ENCODE results near the gene PRKN. TPM values are rescaled to one million over a fixed set of nuclear protein-coding genes. Genes with fewer than 3 reads are reported as not detected.

Gene PRKN
- total and polyA plus RNA-seq, 2 experiments from 2014 or later = 0.10 to 0.84 TPM

DNA sequence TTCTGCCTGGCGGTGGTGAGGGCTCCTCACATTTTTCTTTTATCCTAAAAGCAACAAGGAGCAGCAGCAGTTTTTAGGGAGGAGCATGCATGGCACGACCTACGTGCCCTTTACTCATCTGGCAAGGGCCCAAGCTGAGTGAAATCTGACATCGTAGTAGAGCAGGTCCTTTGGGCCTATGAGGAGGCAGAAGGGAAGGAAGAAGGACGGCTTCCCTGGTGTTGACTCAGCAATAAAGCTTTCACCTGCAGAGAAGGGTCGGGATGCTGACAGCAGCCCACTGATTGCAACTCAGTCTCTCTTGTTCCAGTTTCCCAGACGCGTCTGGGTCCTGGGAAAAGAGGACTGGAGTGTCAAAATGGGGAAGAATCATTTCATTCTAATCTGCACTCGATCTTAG lies 1044.6 kb downstream of the PRKN start:
- Histone ChIP-seq H4K20me1 (replicated peaks; ENCODE audit: insufficient read depth) (no peaks in the 10 kb centered on the region), H3K4me1 (ENCODE audit: insufficient read depth) (no peaks in the 10 kb centered on the region), H2AFZ (peak overlapping the region; percentile 74), H3K79me2 (replicated peaks; ENCODE audit: insufficient read depth) (no peaks in the 10 kb centered on the region), H3K4me2 (no peak overlapping the region), H3K27me3 (ENCODE audit: insufficient read depth) (no peaks in the 10 kb centered on the region), H3F3A (replicated peaks; ENCODE audit: low read depth) (no peaks in the 10 kb centered on the region), H3K27ac (ENCODE audit: low read depth) (no peak overlapping the region), H3K36me3 (ENCODE audit: insufficient read depth) (no peaks in the 10 kb centered on the region), H3K4me3 (no peak overlapping the region), H3K9me2 (ENCODE audit: insufficient read depth) (no peaks in the 10 kb centered on the region)
- Mint-ChIP-seq H3K9me3 (no peaks in the 10 kb centered on the region), H3K4me3 (no peak overlapping the region), H3K36me3 (ENCODE audit: low read depth) (no peaks in the 10 kb centered on the region), H3K4me1 (peaks cover 9% of the 10 kb centered on the region), H3K27me3 (ENCODE audit: insufficient read depth, low read depth, poor library complexity) (peaks cover 4% of the 10 kb centered on the region), H3K27ac (no peak overlapping the region)
- DNase-seq (ENCODE audit: low spot score) (no peak), ATAC-seq (peak; percentile 37)
- TF ChIP-seq, protein P1, sequence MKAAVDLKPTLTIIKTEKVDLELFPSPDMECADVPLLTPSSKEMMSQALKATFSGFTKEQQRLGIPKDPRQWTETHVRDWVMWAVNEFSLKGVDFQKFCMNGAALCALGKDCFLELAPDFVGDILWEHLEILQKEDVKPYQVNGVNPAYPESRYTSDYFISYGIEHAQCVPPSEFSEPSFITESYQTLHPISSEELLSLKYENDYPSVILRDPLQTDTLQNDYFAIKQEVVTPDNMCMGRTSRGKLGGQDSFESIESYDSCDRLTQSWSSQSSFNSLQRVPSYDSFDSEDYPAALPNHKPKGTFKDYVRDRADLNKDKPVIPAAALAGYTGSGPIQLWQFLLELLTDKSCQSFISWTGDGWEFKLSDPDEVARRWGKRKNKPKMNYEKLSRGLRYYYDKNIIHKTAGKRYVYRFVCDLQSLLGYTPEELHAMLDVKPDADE (IDR thresholded peaks at IDR 0.05) = no peak

DNA sequence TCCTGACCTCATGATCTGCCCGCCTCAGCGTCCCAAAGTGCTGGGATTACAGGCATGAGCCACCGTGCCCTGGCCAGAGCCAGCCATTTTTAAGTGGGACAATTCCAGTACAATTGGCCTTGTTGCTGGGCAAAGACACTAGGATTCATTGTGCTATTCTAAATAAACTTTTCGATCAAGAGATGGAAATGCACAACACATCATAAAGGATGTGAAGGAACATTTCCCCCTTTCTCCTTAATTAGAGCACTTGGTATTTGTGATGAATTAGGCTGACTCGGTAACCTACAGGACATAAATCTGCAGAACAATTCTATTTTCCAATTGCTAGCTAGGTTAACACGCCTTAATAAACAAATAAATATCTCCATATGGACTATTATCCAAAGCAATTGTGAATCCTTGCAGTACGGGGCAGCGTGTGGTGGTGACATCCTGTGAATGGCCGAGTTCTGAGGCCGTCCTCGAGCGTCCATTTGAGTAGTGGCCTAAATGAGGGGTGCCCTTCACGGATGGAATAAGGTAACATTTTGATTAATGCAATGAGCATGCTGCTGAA lies 1047.5 kb downstream of the PRKN start:
- DNase-seq (ENCODE audit: low spot score) = no peak
- Histone ChIP-seq H3K4me3 (no peak overlapping the region), H3K4me2 (no peak overlapping the region), H4K20me1 (replicated peaks; ENCODE audit: insufficient read depth) (no peaks in the 10 kb centered on the region), H3K27ac (ENCODE audit: low read depth) (no peak overlapping the region), H3K36me3 (ENCODE audit: insufficient read depth) (no peaks in the 10 kb centered on the region), H3K4me1 (ENCODE audit: insufficient read depth) (no peaks in the 10 kb centered on the region), H3K79me2 (replicated peaks; ENCODE audit: insufficient read depth) (no peaks in the 10 kb centered on the region), H3F3A (replicated peaks; ENCODE audit: low read depth) (no peaks in the 10 kb centered on the region), H3K9me2 (ENCODE audit: insufficient read depth) (no peaks in the 10 kb centered on the region), H2AFZ (no peak overlapping the region), H3K27me3 (ENCODE audit: insufficient read depth) (no peaks in the 10 kb centered on the region)
- H3K9me3 Mint-ChIP-seq = no peaks in the 10 kb centered on the region
- peaks cover 1% of the 10 kb centered on the region for H3K27me3 Mint-ChIP-seq (ENCODE audit: insufficient read depth, low read depth, poor library complexity)
- no peak for TF ChIP-seq STAT1 (IDR thresholded peaks at IDR 0.05; ENCODE audit: unreplicated experiment)
- TF ChIP-seq, protein P2, sequence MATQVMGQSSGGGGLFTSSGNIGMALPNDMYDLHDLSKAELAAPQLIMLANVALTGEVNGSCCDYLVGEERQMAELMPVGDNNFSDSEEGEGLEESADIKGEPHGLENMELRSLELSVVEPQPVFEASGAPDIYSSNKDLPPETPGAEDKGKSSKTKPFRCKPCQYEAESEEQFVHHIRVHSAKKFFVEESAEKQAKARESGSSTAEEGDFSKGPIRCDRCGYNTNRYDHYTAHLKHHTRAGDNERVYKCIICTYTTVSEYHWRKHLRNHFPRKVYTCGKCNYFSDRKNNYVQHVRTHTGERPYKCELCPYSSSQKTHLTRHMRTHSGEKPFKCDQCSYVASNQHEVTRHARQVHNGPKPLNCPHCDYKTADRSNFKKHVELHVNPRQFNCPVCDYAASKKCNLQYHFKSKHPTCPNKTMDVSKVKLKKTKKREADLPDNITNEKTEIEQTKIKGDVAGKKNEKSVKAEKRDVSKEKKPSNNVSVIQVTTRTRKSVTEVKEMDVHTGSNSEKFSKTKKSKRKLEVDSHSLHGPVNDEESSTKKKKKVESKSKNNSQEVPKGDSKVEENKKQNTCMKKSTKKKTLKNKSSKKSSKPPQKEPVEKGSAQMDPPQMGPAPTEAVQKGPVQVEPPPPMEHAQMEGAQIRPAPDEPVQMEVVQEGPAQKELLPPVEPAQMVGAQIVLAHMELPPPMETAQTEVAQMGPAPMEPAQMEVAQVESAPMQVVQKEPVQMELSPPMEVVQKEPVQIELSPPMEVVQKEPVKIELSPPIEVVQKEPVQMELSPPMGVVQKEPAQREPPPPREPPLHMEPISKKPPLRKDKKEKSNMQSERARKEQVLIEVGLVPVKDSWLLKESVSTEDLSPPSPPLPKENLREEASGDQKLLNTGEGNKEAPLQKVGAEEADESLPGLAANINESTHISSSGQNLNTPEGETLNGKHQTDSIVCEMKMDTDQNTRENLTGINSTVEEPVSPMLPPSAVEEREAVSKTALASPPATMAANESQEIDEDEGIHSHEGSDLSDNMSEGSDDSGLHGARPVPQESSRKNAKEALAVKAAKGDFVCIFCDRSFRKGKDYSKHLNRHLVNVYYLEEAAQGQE (IDR thresholded peaks at IDR 0.05; ENCODE audit: unreplicated experiment) = no peak
- no peak for TF ChIP-seq JUNB (IDR thresholded peaks at IDR 0.05; ENCODE audit: unreplicated experiment)
- TF ChIP-seq, protein P3, sequence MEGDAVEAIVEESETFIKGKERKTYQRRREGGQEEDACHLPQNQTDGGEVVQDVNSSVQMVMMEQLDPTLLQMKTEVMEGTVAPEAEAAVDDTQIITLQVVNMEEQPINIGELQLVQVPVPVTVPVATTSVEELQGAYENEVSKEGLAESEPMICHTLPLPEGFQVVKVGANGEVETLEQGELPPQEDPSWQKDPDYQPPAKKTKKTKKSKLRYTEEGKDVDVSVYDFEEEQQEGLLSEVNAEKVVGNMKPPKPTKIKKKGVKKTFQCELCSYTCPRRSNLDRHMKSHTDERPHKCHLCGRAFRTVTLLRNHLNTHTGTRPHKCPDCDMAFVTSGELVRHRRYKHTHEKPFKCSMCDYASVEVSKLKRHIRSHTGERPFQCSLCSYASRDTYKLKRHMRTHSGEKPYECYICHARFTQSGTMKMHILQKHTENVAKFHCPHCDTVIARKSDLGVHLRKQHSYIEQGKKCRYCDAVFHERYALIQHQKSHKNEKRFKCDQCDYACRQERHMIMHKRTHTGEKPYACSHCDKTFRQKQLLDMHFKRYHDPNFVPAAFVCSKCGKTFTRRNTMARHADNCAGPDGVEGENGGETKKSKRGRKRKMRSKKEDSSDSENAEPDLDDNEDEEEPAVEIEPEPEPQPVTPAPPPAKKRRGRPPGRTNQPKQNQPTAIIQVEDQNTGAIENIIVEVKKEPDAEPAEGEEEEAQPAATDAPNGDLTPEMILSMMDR (conservative IDR thresholded peaks at IDR 0.05; ENCODE audit: low read depth in 2 of 2) = no peak
- no peak for TF ChIP-seq CREB1 (CRISPR knock-in tag; IDR thresholded peaks at IDR 0.05; ENCODE audit: low read depth)
- no peak for TF ChIP-seq POLR2AphosphoS5 (IDR thresholded peaks at IDR 0.05; ENCODE audit: low read depth)
- TF ChIP-seq EZH2phosphoT487 (IDR thresholded peaks at IDR 0.05; ENCODE audit: unreplicated experiment) = no peak
- no peak for TF ChIP-seq NANOG (IDR thresholded peaks at IDR 0.05; ENCODE audit: borderline replicate concordance)
- TF ChIP-seq, protein P1 (IDR thresholded peaks at IDR 0.05) = no peak
- no peak for TF ChIP-seq EZH2 (IDR thresholded peaks at IDR 0.05; ENCODE audit: low read depth, unreplicated experiment)
- no peaks in the 10 kb centered on the region for H3K36me3 Mint-ChIP-seq (ENCODE audit: low read depth)
- H3K4me1 Mint-ChIP-seq = peaks cover 9% of the 10 kb centered on the region
- H3K4me3 Mint-ChIP-seq = no peak overlapping the region
- no peak overlapping the region for H3K27ac Mint-ChIP-seq
- no peak for ATAC-seq

Data from GM23338 (cell line).